K562 (cell line): ENCODE data around the gene HMGN1. TPM values are rescaled to one million over a fixed set of nuclear protein-coding genes. Genes with fewer than 3 reads are reported as not detected.

Experiments used
- CBX1 ChIP-seq: sonication (generic); IDR thresholded peaks from 2 replicates; pipeline ENCODE4 v1.6.1; 2016; ENCODE audit warnings: antibody characterized with exemption, low read depth, mild to moderate bottlenecking
- DNMT1 ChIP-seq: fragments of 450-650 bp; IDR thresholded peaks from 2 replicates; pipeline ENCODE4 v1.6.1; 2016; ENCODE audit warnings: antibody characterized with exemption, mild to moderate bottlenecking
- E2F8 ChIP-seq: fragments of 450-650 bp; IDR thresholded peaks from 2 replicates; pipeline ENCODE4 v1.7.1; 2018; ENCODE audit warnings: mild to moderate bottlenecking, low read depth; ENCODE audit not compliant: partially characterized antibody
- PRMT5 ChIP-seq: sonication (generic); formaldehyde crosslinking; IDR thresholded peaks from 2 replicates; pipeline ENCODE4 v1.5.0; 2020; ENCODE audit warnings: missing genetic modification reagents
- PTTG1 ChIP-seq: fragments of 450-650 bp; IDR thresholded peaks from 2 replicates; pipeline ENCODE4 v1.6.1; 2016; ENCODE audit warnings: low read depth, mild to moderate bottlenecking, missing genetic modification characterization, missing compliant biosample characterization
- RBM17 ChIP-seq: fragments of 200-400 bp; formaldehyde crosslinking; IDR thresholded peaks from 2 replicates; pipeline ENCODE4 v1.6.1; 2017; ENCODE audit warnings: low read depth, mild to moderate bottlenecking, low read length, borderline replicate concordance
- RNF2 ChIP-seq: sonication (generic); IDR thresholded peaks from 2 replicates; pipeline ENCODE4 v1.6.1; 2016
- SIRT6 ChIP-seq: IDR thresholded peaks from one replicate; pipeline ENCODE4 v1.6.1; 2012; ENCODE audit warnings: low read depth, mild to moderate bottlenecking, control low read depth, inconsistent platforms, low read length, moderate library complexity
- SMARCE1 ChIP-seq: fragments of 450-650 bp; IDR thresholded peaks from 2 replicates; pipeline ENCODE4 v1.7.1; 2016; ENCODE audit warnings: mild to moderate bottlenecking
- SRSF9 ChIP-seq: fragments of 200-400 bp; formaldehyde crosslinking; IDR thresholded peaks from 2 replicates; pipeline ENCODE4 v1.6.1; 2017; ENCODE audit warnings: low read depth, low read length, borderline replicate concordance
- TAF7 ChIP-seq: fragments of 450-650 bp; IDR thresholded peaks from 2 replicates; pipeline ENCODE4 v1.6.1; 2016; ENCODE audit warnings: missing genetic modification characterization, missing compliant biosample characterization
- TAL1 ChIP-seq: fragments of 450-650 bp; IDR thresholded peaks from 2 replicates; pipeline ENCODE4 v1.6.1; 2016; ENCODE audit warnings: mild to moderate bottlenecking
- U2AF1 ChIP-seq: fragments of 200-400 bp; formaldehyde crosslinking; optimal IDR thresholded peaks from 2 replicates; pipeline ENCODE3; 2017; ENCODE audit warnings: mild to moderate bottlenecking, low read depth, low read length, moderate library complexity
- ZNF384 ChIP-seq: IDR thresholded peaks from 2 replicates; pipeline ENCODE4 v1.6.1; 2012; ENCODE audit warnings: low read depth, low read length, improper control_type of control experiment
- polyA plus RNA-seq, 8 experiments: library from polyadenylated mRNA; depleted of rRNA in 4 of 8; stranded (reverse) in 5 of 8; unstranded in 3 of 8; fragments of >200 nt; fragmentation: Nextera tagmentation in 2 of 8; fragmentation: Illumina TruSeq in 1 of 8; extraction: Ambion mirVana in 2 of 8; extraction: Trizol in 1 of 8; gene quantifications; 2 replicates each; pipeline versions ENCODE4 v1.2.1 to v1.2.3, GENCODE V29; 2011 to 2014; ENCODE audit warnings: inconsistent platforms in 1 of 8, missing spikeins in 1 of 8
- total RNA-seq, 7 experiments: library from RNA; depleted of rRNA in 6 of 7; stranded (reverse); fragments of >200 nt in 6 of 7; fragmentation: Illumina TruSeq in 2 of 7; extraction: Trizol in 2 of 7; gene quantifications; 2 replicates each; pipeline versions ENCODE4 v1.2.1 to v1.2.3, GENCODE V29; 2011 to 2021; ENCODE audit warnings: low replicate concordance in 1 of 7
- TF ChIP-seq, protein P1 (sequence below): sonication (generic); formaldehyde crosslinking; IDR thresholded peaks from 2 replicates; pipeline ENCODE4 v1.8.0; 2022; ENCODE audit warnings: mild to moderate bottlenecking, missing genetic modification reagents
- TF ChIP-seq, protein P2 (sequence below): fragments of 450-650 bp; IDR thresholded peaks from 2 replicates; pipeline ENCODE4 v1.6.1; 2016; ENCODE audit warnings: low read depth

HMGN1 gene
- total and polyA plus RNA-seq, 9 of the 15 experiments (the other 6 are each of a cell fraction or from before 2014, with no cell fraction given), result 124 to 626 (median 498) TPM

DNA sequence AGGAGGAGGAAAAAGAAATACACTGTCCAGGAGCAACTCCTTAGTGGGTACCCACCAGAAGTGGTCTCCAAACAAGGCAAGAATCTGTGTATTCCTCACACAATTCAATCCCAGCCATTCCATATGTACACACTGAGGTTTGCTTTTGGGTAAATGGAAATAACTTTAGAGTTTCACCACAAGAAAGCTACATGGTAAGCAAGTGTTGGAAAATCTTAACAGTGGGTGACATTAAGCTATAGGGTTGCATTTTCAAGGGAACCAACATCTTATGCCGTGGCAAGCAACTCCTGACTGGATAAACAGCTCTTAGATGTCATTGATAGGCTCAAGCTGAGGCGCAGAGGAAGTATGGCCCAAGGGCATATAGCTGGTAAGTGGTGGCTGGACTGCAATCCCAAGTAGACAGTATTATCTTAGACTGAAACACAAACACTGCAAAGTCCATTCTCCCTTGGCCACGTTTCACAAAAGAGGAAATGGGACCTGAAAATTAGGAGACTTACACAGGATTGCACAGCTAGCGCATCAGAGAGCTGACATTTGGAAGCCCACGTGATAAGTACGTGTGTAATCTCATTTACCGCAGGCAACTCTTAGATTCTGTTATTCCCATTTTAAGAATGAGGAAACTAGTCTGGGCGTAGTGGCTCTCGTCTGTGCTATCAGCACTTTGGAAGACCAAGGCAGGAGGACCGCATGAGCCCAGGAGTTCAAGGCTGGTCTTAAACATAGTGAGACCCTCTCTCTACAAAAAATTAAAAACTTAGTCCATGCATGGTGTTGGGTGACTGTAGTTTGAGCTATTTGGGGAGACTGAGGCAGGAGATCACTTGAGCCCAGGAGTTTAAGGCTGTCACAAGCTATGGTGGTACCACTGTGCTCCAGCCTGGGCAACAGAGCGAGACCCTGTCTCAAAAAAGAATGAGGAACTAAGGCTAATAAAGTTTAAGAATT is 31.5 kb downstream of the HMGN1 start (continued):
- TF ChIP-seq, protein P1, sequence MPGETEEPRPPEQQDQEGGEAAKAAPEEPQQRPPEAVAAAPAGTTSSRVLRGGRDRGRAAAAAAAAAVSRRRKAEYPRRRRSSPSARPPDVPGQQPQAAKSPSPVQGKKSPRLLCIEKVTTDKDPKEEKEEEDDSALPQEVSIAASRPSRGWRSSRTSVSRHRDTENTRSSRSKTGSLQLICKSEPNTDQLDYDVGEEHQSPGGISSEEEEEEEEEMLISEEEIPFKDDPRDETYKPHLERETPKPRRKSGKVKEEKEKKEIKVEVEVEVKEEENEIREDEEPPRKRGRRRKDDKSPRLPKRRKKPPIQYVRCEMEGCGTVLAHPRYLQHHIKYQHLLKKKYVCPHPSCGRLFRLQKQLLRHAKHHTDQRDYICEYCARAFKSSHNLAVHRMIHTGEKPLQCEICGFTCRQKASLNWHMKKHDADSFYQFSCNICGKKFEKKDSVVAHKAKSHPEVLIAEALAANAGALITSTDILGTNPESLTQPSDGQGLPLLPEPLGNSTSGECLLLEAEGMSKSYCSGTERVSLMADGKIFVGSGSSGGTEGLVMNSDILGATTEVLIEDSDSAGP (CRISPR knock-in tag), result no peak
- no peak for TF ChIP-seq E2F8
- TF ChIP-seq, protein P2, sequence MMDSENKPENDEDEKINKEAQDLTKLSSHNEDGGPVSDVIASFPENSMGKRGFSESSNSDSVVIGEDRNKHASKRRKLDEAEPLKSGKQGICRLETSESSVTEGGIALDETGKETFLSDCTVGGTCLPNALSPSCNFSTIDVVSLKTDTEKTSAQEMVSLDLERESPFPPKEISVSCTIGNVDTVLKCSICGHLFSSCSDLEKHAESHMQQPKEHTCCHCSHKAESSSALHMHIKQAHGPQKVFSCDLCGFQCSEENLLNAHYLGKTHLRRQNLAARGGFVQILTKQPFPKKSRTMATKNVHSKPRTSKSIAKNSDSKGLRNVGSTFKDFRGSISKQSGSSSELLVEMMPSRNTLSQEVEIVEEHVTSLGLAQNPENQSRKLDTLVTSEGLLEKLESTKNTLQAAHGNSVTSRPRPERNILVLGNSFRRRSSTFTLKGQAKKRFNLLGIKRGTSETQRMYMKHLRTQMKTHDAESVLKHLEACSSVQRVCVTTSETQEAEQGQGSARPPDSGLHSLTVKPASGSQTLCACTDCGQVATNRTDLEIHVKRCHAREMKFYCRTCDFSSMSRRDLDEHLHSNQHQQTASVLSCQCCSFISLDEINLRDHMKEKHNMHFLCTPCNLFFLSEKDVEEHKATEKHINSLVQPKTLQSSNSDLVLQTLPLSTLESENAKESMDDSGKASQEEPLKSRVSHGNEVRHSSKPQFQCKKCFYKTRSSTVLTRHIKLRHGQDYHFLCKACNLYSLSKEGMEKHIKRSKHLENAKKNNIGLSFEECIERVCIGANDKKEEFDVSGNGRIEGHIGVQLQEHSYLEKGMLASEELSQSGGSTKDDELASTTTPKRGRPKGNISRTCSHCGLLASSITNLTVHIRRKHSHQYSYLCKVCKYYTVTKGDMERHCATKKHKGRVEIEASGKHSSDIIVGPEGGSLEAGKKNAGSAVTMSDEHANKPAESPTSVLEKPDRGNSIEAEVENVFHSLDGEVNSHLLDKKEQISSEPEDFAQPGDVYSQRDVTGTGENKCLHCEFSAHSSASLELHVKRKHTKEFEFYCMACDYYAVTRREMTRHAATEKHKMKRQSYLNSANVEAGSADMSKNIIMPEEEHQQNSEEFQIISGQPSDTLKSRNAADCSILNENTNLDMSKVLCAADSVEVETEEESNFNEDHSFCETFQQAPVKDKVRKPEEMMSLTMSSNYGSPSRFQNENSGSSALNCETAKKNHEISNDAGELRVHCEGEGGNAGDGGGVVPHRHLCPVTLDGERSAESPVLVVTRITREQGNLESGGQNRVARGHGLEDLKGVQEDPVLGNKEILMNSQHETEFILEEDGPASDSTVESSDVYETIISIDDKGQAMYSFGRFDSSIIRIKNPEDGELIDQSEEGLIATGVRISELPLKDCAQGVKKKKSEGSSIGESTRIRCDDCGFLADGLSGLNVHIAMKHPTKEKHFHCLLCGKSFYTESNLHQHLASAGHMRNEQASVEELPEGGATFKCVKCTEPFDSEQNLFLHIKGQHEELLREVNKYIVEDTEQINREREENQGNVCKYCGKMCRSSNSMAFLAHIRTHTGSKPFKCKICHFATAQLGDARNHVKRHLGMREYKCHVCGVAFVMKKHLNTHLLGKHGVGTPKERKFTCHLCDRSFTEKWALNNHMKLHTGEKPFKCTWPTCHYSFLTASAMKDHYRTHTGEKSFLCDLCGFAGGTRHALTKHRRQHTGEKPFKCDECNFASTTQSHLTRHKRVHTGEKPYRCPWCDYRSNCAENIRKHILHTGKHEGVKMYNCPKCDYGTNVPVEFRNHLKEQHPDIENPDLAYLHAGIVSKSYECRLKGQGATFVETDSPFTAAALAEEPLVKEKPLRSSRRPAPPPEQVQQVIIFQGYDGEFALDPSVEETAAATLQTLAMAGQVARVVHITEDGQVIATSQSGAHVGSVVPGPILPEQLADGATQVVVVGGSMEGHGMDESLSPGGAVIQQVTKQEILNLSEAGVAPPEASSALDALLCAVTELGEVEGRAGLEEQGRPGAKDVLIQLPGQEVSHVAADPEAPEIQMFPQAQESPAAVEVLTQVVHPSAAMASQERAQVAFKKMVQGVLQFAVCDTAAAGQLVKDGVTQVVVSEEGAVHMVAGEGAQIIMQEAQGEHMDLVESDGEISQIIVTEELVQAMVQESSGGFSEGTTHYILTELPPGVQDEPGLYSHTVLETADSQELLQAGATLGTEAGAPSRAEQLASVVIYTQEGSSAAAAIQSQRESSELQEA, result no peak
- TF ChIP-seq RBM17, result no peak
- TF ChIP-seq DNMT1, result no peak
- TF ChIP-seq CBX1, result no peak
- TF ChIP-seq TAL1, result peak; percentile 29; the same call in 1 of the 2 replicates
- peak; percentile 66 for TF ChIP-seq SMARCE1
- TF ChIP-seq ZNF384, result no peak
- no peak for TF ChIP-seq TAF7 (tag)
- TF ChIP-seq U2AF1, result no peak
- no peak for TF ChIP-seq SIRT6
- no peak for TF ChIP-seq SRSF9
- TF ChIP-seq RNF2, result no peak; the same call in 1 of the 2 replicates
- TF ChIP-seq PTTG1 (tag), result no peak
- TF ChIP-seq PRMT5 (CRISPR knock-in tag), result no peak
